WTC11 (cell line): ENCODE measurements around the gene SMG1. TPM values are rescaled to one million over a fixed set of nuclear protein-coding genes. Genes with fewer than 3 reads are reported as not detected.
A peak's percentile ranks its signal among the peaks of the same experiment; 100 is the strongest.
"Not testable (repeated sequence)": the region's sequence is repeated elsewhere in the genome, so short reads cannot be mapped to it uniquely, and the experiment has no call there.

Source experiments
- ATAC-seq: fragments of 200-7000 bp; cut with Tn5 transposase; 2 replicates; pipeline ENCODE4 v1.10.0; 2021; ENCODE audit warnings: mild to moderate bottlenecking, moderate library complexity
- CTCF ChIA-PET: fragments of 300-600 bp; sonication (Branson Sonifier 250); formaldehyde crosslinking; loops from one replicate; lab custom pipeline; 2021; ENCODE audit warnings: antibody characterized with exemption; lab: Charles Lee
- POLR2A ChIA-PET: fragments of 350-600 bp; sonication (Branson Sonifier 250); formaldehyde crosslinking; loops from one replicate; lab custom pipeline; 2021; ENCODE audit warnings: antibody characterized with exemption; lab: Charles Lee
- DNase-seq: peaks from one replicate; pipeline ENCODE4 v3.0.0; 2021; ENCODE audit warnings: low spot score
- H3K27ac Mint-ChIP-seq: 2 replicates; pipeline ENCODE4 v1.8.0; 2021; ENCODE audit warnings: mixed read lengths
- H3K27me3 Mint-ChIP-seq: 2 replicates; pipeline ENCODE4 v1.8.0; 2021; ENCODE audit warnings: low read depth, mild to moderate bottlenecking, moderate library complexity, mixed read lengths
- H3K36me3 Mint-ChIP-seq: 2 replicates; pipeline ENCODE4 v1.8.0; 2021; ENCODE audit warnings: mixed read lengths
- H3K4me1 Mint-ChIP-seq: 2 replicates; pipeline ENCODE4 v1.8.0; 2022; ENCODE audit warnings: mixed read lengths
- H3K4me3 Mint-ChIP-seq: 2 replicates; pipeline ENCODE4 v1.8.0; 2021; ENCODE audit warnings: mild to moderate bottlenecking, moderate library complexity, mixed read lengths
- H3K9me3 Mint-ChIP-seq: 2 replicates; pipeline ENCODE4 v1.8.0; 2021; ENCODE audit warnings: mixed read lengths
- MYBL2 ChIP-seq: sonication (generic); formaldehyde crosslinking; IDR thresholded peaks from 2 replicates; pipeline ENCODE4 v1.8.1; 2023; ENCODE audit warnings: mild to moderate bottlenecking, moderate library complexity, missing genetic modification reagents
- total RNA-seq: library from RNA; stranded (reverse); gene quantifications from 3 replicates; pipeline ENCODE4 v1.2.3, GENCODE V29; 2021
- TF ChIP-seq, protein P1 (sequence below): sonication (generic); formaldehyde crosslinking; IDR thresholded peaks from 2 replicates; pipeline ENCODE4 v1.8.0; 2023; ENCODE audit warnings: missing genetic modification reagents, mild to moderate bottlenecking, borderline replicate concordance

The SMG1 gene
- total RNA-seq, 1 experiment from 2014 or later = 72.2 TPM

DNA sequence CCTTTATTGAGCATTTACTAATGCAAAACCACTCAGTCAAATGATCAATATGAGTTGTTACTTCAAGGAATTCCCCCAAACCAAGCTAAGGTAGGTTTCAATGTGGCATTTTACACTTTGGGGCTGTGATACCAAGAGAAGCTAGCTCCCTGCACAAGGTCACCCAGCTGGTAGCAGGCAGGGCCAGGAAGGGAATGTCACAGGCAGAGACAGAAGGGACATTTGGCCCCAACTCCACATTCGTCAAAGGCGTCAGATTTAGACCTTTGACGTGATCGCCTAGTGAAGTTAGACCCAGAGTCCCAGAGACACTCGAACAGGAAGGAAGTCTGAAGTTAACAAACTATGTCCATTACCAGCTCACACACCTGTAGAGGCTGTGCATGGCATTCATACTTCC lies 5.5 kb upstream of the SMG1 start (continued):
- TF ChIP-seq, protein P1, sequence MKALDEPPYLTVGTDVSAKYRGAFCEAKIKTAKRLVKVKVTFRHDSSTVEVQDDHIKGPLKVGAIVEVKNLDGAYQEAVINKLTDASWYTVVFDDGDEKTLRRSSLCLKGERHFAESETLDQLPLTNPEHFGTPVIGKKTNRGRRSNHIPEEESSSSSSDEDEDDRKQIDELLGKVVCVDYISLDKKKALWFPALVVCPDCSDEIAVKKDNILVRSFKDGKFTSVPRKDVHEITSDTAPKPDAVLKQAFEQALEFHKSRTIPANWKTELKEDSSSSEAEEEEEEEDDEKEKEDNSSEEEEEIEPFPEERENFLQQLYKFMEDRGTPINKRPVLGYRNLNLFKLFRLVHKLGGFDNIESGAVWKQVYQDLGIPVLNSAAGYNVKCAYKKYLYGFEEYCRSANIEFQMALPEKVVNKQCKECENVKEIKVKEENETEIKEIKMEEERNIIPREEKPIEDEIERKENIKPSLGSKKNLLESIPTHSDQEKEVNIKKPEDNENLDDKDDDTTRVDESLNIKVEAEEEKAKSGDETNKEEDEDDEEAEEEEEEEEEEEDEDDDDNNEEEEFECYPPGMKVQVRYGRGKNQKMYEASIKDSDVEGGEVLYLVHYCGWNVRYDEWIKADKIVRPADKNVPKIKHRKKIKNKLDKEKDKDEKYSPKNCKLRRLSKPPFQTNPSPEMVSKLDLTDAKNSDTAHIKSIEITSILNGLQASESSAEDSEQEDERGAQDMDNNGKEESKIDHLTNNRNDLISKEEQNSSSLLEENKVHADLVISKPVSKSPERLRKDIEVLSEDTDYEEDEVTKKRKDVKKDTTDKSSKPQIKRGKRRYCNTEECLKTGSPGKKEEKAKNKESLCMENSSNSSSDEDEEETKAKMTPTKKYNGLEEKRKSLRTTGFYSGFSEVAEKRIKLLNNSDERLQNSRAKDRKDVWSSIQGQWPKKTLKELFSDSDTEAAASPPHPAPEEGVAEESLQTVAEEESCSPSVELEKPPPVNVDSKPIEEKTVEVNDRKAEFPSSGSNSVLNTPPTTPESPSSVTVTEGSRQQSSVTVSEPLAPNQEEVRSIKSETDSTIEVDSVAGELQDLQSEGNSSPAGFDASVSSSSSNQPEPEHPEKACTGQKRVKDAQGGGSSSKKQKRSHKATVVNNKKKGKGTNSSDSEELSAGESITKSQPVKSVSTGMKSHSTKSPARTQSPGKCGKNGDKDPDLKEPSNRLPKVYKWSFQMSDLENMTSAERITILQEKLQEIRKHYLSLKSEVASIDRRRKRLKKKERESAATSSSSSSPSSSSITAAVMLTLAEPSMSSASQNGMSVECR (CRISPR knock-in tag) = no peak

DNA sequence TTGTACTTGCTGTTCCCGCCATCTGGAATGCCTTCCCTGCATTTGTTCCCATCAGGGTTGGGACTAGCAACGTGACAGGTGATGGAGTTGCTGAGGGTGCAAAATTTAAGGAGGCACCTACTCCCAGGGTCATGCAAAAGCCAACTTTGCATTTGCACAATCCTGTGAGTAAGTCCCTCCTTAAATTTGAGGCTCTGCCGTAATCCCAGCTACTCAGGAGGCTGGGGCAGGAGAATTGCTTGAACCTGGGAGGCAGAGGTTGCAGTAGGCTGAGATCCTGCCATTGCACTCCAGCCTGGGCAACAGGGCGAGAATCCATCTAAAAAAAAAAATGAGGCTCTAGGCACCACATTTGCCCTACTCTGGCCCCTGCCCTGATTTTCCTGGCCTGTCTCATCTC lies 3.9 kb upstream of the SMG1 start:
- H3K27me3 Mint-ChIP-seq, H3K36me3 Mint-ChIP-seq, H3K4me3 Mint-ChIP-seq, POLR2A ChIA-PET, H3K9me3 Mint-ChIP-seq, H3K27ac Mint-ChIP-seq, ATAC-seq, DNase-seq: not testable (repeated sequence)
- CTCF ChIA-PET = interaction anchor here (0.7 to 1.5 kb wide), 2 partner anchors 10 to 16 kb away, joined by 3 to 6 read pairs; no protein-coding TSS in a partner anchor
- H3K4me1 Mint-ChIP-seq = peaks cover 24% of the 10 kb centered on the region

DNA sequence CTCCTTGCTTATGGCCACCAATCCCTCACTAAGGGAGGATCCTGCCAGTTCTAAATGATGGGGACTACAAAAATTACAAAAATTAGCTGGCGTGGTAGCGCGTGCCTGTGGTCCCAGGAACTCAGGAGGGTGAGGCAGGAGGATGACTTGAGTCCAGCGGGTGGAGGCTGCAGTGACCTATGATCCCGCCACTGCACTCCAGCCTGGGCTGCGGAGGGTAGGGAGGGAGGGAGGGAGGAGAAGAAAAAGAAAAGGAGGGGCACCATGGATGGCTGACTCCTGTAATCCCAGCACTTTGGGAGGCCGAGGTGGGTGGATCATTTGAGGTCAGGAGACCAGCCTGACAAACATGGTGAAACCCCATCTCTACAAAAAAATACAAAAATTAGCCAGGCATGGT lies 1.9 kb upstream of the SMG1 start:
- H3K27ac Mint-ChIP-seq, ATAC-seq, DNase-seq, H3K36me3 Mint-ChIP-seq, H3K27me3 Mint-ChIP-seq, POLR2A ChIA-PET, H3K9me3 Mint-ChIP-seq: not testable (repeated sequence)
- H3K4me1 Mint-ChIP-seq = peaks cover 31% of the 10 kb centered on the region
- CTCF ChIA-PET = interaction anchor here (1.1 kb wide), 1 partner anchor 18 kb away, joined by 3 read pairs; no protein-coding TSS in a partner anchor
- H3K4me3 Mint-ChIP-seq = peak overlapping the region; percentile 80

DNA sequence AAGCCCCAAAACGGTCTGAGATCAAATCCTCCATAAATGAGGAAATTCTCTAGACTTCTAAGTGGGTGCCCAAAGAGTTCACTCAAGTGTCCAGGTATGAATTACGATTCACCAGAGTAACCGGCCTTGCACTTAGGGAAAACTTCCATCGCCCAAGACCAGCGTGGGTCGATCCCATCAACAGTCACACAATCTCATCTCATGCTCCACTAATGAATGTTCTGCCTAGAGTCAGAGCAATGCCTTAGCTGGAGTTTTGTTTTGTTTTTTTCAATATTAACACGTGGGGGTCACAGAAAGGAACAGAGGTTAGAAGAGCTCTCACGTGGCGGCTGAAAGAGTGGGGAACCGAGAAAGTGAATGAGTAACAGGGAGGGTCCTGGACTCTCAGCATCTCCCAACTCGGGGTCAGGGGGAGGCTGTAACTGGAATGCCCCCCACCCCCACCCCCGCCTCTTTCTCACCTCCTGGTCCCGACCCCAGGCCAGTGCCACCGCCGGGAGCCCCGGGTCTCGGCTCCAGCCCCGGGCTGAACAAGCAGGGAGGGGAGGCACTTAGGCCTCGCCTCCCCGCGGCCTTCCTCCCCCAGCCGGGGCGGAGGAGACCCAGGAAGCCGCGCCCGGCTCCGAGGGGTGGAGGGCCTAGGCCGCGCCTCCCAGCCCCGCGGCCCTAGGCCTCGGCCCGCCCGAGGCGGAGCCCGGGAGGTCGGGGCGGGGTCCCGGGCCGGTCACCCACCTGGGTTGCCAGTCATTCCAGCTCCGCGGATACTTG lies 808 bp downstream of the SMG1 start:
- H3K4me1 Mint-ChIP-seq = peaks cover 21% of the 10 kb centered on the region
- not testable (repeated sequence) for DNase-seq, H3K36me3 Mint-ChIP-seq, H3K9me3 Mint-ChIP-seq, H3K27me3 Mint-ChIP-seq
- H3K4me3 Mint-ChIP-seq = peak overlapping the region; percentile 94
- CTCF ChIA-PET = interaction anchor here (1.6 kb wide), 1 partner anchor 124 kb away, joined by 4 read pairs; the partner anchor contains the start of gene ARL6IP1
- ATAC-seq = peak; percentile 66
- TF ChIP-seq MYBL2 (CRISPR knock-in tag) = peak; percentile 14; the same call in 1 of the 2 replicates
- POLR2A ChIA-PET = interaction anchor here (0.7 to 1.1 kb wide), 2 partner anchors 12 to 124 kb away, joined by 3 read pairs; no protein-coding TSS in a partner anchor
- H3K27ac Mint-ChIP-seq = peak overlapping the region; percentile 97

DNA sequence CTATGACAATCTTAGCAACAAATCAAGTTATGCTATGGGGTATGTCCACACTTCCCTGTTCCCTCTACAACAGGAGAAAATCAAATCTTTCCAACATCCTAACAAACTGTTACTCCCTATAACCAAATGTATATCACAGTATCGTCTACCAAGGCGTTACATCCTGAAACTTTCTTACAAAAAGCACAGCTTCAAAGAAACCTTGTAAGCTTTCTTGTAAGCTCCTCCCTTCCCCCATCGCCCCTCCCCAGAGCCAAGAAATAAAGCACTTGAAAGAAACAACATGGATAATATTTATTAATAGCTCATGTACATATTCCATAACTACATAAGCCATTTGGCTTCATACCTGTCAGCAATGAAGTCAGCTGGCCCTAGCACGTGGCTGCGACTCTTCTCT lies 2.3 kb downstream of the SMG1 start:
- H3K27ac Mint-ChIP-seq = 0 out of 2 replicates have a peak overlapping the region, but pooled peaks have one; percentile 71
- DNase-seq, H3K27me3 Mint-ChIP-seq, POLR2A ChIA-PET, H3K36me3 Mint-ChIP-seq, CTCF ChIA-PET, H3K9me3 Mint-ChIP-seq, ATAC-seq: not testable (repeated sequence)
- peaks cover 23% of the 10 kb centered on the region for H3K4me1 Mint-ChIP-seq
- H3K4me3 Mint-ChIP-seq = peak overlapping the region; percentile 94

DNA sequence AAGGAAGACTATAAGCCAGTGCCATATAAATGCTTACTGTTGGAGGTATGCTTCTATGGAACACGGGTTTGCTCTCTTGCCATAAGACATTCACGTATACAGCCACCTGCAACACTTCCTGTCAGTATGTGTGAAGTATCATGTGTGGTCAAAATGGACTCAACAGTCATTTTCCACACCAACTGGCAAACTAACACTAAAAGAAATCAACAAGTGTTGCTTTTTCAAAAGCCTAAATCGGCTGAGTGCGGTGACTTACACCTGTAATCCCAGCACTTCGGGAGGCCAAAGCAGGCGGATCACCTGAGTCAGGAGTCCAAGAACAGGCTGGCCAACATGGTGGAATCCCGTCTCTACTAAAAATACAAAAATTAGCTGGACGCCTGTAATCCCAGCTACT lies 3.1 kb downstream of the SMG1 start:
- DNase-seq, POLR2A ChIA-PET, ATAC-seq, H3K36me3 Mint-ChIP-seq, CTCF ChIA-PET, H3K27me3 Mint-ChIP-seq, H3K9me3 Mint-ChIP-seq, H3K27ac Mint-ChIP-seq: not testable (repeated sequence)
- Mint-ChIP-seq H3K4me3 (peak overlapping the region; percentile 50), H3K4me1 (peaks cover 26% of the 10 kb centered on the region)

DNA sequence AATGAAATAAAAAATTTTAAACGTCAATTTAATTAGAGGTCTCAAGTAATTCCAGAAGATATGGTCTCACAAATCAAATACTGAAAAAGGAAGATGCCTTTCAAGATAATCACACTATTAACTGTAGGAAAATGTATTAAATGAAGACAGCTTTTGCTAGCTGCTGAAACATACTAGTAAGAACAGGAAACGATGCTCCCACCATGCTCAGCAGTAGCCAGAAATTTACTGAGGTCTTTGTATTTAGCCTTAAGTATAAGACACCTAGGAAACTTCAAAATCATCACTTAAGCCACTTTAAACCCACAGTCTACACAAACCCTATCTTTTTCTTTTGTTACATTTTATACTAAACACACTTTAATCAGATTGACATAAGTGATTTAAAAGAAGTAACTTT lies 16.6 kb downstream of the SMG1 start:
- peaks cover 11% of the 10 kb centered on the region; the same call in 1 of the 2 replicates for H3K4me1 Mint-ChIP-seq
- ATAC-seq, H3K9me3 Mint-ChIP-seq, POLR2A ChIA-PET, H3K4me3 Mint-ChIP-seq, DNase-seq, H3K36me3 Mint-ChIP-seq, H3K27ac Mint-ChIP-seq, CTCF ChIA-PET, H3K27me3 Mint-ChIP-seq: not testable (repeated sequence)

DNA sequence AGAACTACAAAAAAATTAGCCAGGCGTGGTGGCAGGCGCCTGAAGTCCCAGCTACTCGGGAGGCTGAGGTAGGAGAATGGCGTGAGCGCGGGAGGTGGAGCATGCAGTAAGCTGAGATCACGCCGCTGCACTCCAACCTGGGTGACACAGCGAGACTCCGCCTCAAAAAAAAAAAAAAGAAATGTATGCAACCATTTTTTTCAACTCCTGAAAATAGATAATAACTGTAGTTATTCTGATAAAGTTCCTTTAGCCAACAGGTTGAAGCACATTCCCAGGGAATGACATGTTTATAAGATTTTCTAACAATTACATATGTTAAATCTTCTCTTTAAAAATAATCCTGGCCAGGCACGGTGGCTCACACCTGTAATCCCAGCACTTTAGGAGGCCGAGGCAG lies 17.5 kb downstream of the SMG1 start:
- H3K27me3 Mint-ChIP-seq, H3K27ac Mint-ChIP-seq, CTCF ChIA-PET, H3K36me3 Mint-ChIP-seq, H3K4me3 Mint-ChIP-seq, DNase-seq, H3K9me3 Mint-ChIP-seq, ATAC-seq: not testable (repeated sequence)
- peaks cover 11% of the 10 kb centered on the region for H3K4me1 Mint-ChIP-seq
- POLR2A ChIA-PET = interaction anchor here (0.6 kb wide), 1 partner anchor 125 kb away, joined by 3 read pairs; no protein-coding TSS in a partner anchor

DNA sequence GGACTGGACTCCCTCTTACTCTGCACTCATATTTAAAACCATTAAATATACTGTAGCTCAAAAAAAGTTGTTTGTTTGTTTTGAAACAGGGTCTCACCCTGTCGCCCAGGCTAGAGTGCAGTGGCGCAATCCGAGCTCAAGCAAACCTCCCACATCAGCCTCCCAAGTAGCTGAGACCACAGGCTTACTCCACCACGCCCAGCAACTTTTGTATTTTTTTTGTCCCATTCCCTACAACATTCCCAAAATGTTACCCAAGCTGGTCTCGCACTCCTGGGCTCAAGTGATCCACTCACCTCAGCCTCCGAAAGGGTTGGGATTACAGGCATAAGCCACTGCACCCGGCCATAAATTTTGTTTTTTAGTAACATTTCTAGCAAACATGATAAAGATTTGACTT lies 23.4 kb downstream of the SMG1 start:
- POLR2A ChIA-PET, H3K36me3 Mint-ChIP-seq, DNase-seq, H3K27me3 Mint-ChIP-seq, H3K4me3 Mint-ChIP-seq, H3K9me3 Mint-ChIP-seq, ATAC-seq: not testable (repeated sequence)
- peaks cover 22% of the 10 kb centered on the region for H3K4me1 Mint-ChIP-seq
- 0 out of 2 replicates have a peak overlapping the region, but pooled peaks have one; percentile 79 for H3K27ac Mint-ChIP-seq
- CTCF ChIA-PET = interaction anchor here (0.9 to 1.4 kb wide), 2 partner anchors 44 to 102 kb away, joined by 3 read pairs; partner anchors contain the start of gene ARL6IP1

DNA sequence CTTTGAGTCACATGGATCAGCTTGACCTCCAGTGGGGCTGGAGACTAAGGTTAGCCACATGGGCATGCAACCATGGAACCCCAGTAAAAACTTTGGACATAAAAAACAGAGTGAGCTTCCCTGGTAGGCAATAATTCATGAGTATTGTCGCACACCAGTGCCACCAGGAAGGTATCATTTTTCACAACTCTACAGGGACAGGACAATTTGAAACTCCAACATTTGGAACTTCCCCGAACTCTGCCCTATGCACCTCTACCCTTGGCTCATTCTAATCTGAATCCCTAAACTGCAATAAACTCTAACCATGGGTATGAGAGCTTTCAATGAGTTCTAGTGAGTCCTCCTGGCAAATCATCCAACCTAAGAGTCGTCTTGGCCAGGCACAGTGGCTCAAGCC lies 24.2 kb downstream of the SMG1 start:
- H3K9me3 Mint-ChIP-seq, H3K36me3 Mint-ChIP-seq, H3K27me3 Mint-ChIP-seq, POLR2A ChIA-PET, ATAC-seq, DNase-seq, H3K4me3 Mint-ChIP-seq: not testable (repeated sequence)
- H3K4me1 Mint-ChIP-seq = peaks cover 22% of the 10 kb centered on the region
- CTCF ChIA-PET = interaction anchor here (0.6 to 1.4 kb wide), 2 partner anchors 44 to 86 kb away, joined by 3 read pairs; no protein-coding TSS in a partner anchor
- 0 out of 2 replicates have a peak overlapping the region, but pooled peaks have one; percentile 45 for H3K27ac Mint-ChIP-seq
